Body of pancreas (tissue), 4 donors: ENCODE results near the gene OR5AR1. TPM values are rescaled to one million over a fixed set of nuclear protein-coding genes. Genes with fewer than 3 reads are reported as not detected.

Source experiments
- ATAC-seq: fragments of 150-250 bp; one replicate; pipeline ENCODE4 v1.9.1; 2016
- DNase-seq, 4 donors: peaks; one replicate each; pipeline ENCODE4 v3.0.0-alpha.2; 2019
- H3K27ac ChIP-seq, 4 donors: fragments of 200-600 bp; sonication (generic); 1 replicate in 3 of 4; 2 replicates in 1 of 4; pipeline versions ENCODE4 v1.5.1 to v1.6.1; 2016 to 2019; ENCODE audit warnings: mild to moderate bottlenecking in 1 of 4, mixed read lengths in 1 of 4, moderate library complexity in 1 of 4
- H3K27me3 ChIP-seq, 2 donors: fragments of 200-600 bp; sonication (generic); one replicate each; pipeline ENCODE4 v1.6.0; 2016; ENCODE audit warnings: mild to moderate bottlenecking in 1 of 2
- H3K36me3 ChIP-seq, 2 donors: fragments of 200-600 bp; sonication (generic); replicated peaks in 1 of 2; 2 replicates each; pipeline ENCODE4 v1.5.1; 2016; ENCODE audit warnings: low read depth in 2 of 2; ENCODE audit not compliant: insufficient read depth in 1 of 2
- H3K4me1 ChIP-seq: fragments of 200-600 bp; sonication (generic); one replicate; pipeline ENCODE4 v1.6.0; 2016
- H3K4me3 ChIP-seq, 2 donors: fragments of 200-600 bp; sonication (generic); 1 replicate in 1 of 2; 2 replicates in 1 of 2; pipeline ENCODE4 v1.5.1; 2016 to 2019
- H3K9me3 ChIP-seq, 3 donors: fragments of 200-600 bp; sonication (generic); 1 replicate in 2 of 3; 2 replicates in 1 of 3; pipeline ENCODE4 v1.5.1; 2016
- CTCF ChIP-seq, 7 experiments: fragments of 450-650 bp in 4 of 7; fragments of 200-600 bp in 3 of 7; sonication (generic) in 3 of 7; IDR thresholded peaks; one replicate each; pipeline ENCODE4 v1.5.1; 2016 to 2019; ENCODE audit warnings: antibody characterized with exemption in 7 of 7
- POLR2A ChIP-seq, 3 donors: fragments of 450-650 bp; IDR thresholded peaks; one replicate each; pipeline ENCODE4 v1.6.1; 2016; ENCODE audit warnings: antibody characterized with exemption in 3 of 3, mild to moderate bottlenecking in 2 of 3
- WGBS, 2 donors: methylation state at CpG; one replicate each; pipeline ENCODE4 v1.1.5; 2017; 5-methylcytosine and 5-hydroxymethylcytosine counted together
- intact Hi-C: fragments of 100-400 bp; cut with DNase I; formaldehyde crosslinking; loops from one replicate; pipeline ENCODE4 v1.15.1; 2023
- small RNA-seq: library from RNA; depleted of rRNA; stranded (forward); fragments of <200 nt; gene quantifications from one replicate; pipeline ENCODE3, GENCODE V24; 2016
- total RNA-seq, 2 donors: library from RNA; depleted of rRNA; stranded (reverse); fragments of >200 nt; gene quantifications; one replicate each; pipeline ENCODE4 v1.1.0, GENCODE V29; 2016

OR5AR1 gene
- total RNA-seq, 2 donors from 2014 or later: not detected

GRCh38 chr11:56705784-56706396 lies 42.4 kb downstream of the OR5AR1 start:
- no peaks in the 10 kb centered on the region for H3K9me3 ChIP-seq
- H3K36me3 ChIP-seq: no peaks in the 10 kb centered on the region
- WGBS, 2 donors: 26 to 36% methylated on average over 1 of the region's 1 CpG
- ATAC-seq (no peak), DNase-seq (no peak)
- intact Hi-C loops: no loop called here
- no peaks in the 10 kb centered on the region for H3K27me3 ChIP-seq
- H3K27ac ChIP-seq: no peak overlapping the region
- no peak overlapping the region for H3K4me3 ChIP-seq
- H3K4me1 ChIP-seq: no peaks in the 10 kb centered on the region
- TF ChIP-seq CTCF (IDR thresholded peaks at IDR 0.05) (no peak), POLR2A (IDR thresholded peaks at IDR 0.05) (no peak)

GRCh38 chr11:56706486-56706885 lies 43.0 kb downstream of the OR5AR1 start:
- Histone ChIP-seq H3K27me3 (no peaks in the 10 kb centered on the region), H3K27ac (no peak overlapping the region), H3K4me1 (no peaks in the 10 kb centered on the region), H3K36me3 (no peaks in the 10 kb centered on the region), H3K4me3 (no peak overlapping the region), H3K9me3 (no peaks in the 10 kb centered on the region)
- 62 to 66% methylated on average over 2 of the region's 2 CpGs for WGBS, 2 donors
- DNase-seq (no peak), ATAC-seq (no peak)
- no peak for TF ChIP-seq POLR2A (IDR thresholded peaks at IDR 0.05)
- TF ChIP-seq CTCF (IDR thresholded peaks at IDR 0.05): no peak
- intact Hi-C loops: no loop called here

GRCh38 chr11:56714206-56714605 lies 50.7 kb downstream of the OR5AR1 start:
- H3K27me3 ChIP-seq: no peaks in the 10 kb centered on the region
- WGBS, 2 donors: 52 to 54% methylated on average over 2 of the region's 2 CpGs
- H3K27ac ChIP-seq: no peak overlapping the region
- no peaks in the 10 kb centered on the region for H3K9me3 ChIP-seq
- no peak overlapping the region for H3K4me3 ChIP-seq
- no peaks in the 10 kb centered on the region for H3K36me3 ChIP-seq
- TF ChIP-seq CTCF (IDR thresholded peaks at IDR 0.05) (no peak), POLR2A (IDR thresholded peaks at IDR 0.05) (no peak)
- ATAC-seq (no peak), DNase-seq (no peak)
- intact Hi-C loops: no loop called here
- no peaks in the 10 kb centered on the region for H3K4me1 ChIP-seq

Small RNAs within 50 kb of the gene (small RNA-seq; reads per million reads assigned to genes)
- not detected for gene AP004245.1

Other genes with a start within 250 kb of the OR5AR1 start
- not detected for gene OR5M3, start 190.3 kb upstream of the OR5AR1 start, total RNA-seq
- not detected for gene OR5M8, start 172.3 kb upstream of the OR5AR1 start, total RNA-seq
- gene OR5M11, start 120.4 kb upstream of the OR5AR1 start, total RNA-seq: not detected
- gene OR5M10, start 86.0 kb upstream of the OR5AR1 start, total RNA-seq: not detected
- gene OR5M1, start 48.8 kb upstream of the OR5AR1 start, total RNA-seq: not detected
- gene OR5AP2, start 21.2 kb upstream of the OR5AR1 start, total RNA-seq: not detected
- not detected for gene OR9G1, start 35.4 kb downstream of the OR5AR1 start, total RNA-seq
- not detected for gene OR9G4, start 85.0 kb downstream of the OR5AR1 start, total RNA-seq